IMR-90 (cell line): ENCODE results near the gene CRCP. TPM values are rescaled to one million over a fixed set of nuclear protein-coding genes. Genes with fewer than 3 reads are reported as not detected.

Experiments
- ATAC-seq: fragments of 200-7000 bp; cut with Tn5 transposase; 2 replicates; pipeline ENCODE4 v1.9.1; 2020; ENCODE audit warnings: low read depth, mild to moderate bottlenecking, moderate library complexity
- BruUV-seq: library from RNA; stranded (reverse); fragments of 400-500 nt; replicated peaks from 2 replicates; lab custom pipeline; 2021; lab: Mats Ljungman, UMichigan
- CTCF ChIA-PET: fragments of 300-600 bp; formaldehyde crosslinking; extraction: SDS; loops from one replicate; lab custom pipeline; 2021; ENCODE audit warnings: antibody characterized with exemption; lab: Yijun Ruan, JAX
- POLR2A ChIA-PET: fragments of 300-600 bp; sonication (Branson Sonifier 250); formaldehyde crosslinking; loops from one replicate; lab custom pipeline; 2022; ENCODE audit warnings: antibody characterized with exemption; ENCODE audit not compliant: unreplicated experiment; lab: Charles Lee
- DNase-seq: peaks from one replicate; pipeline ENCODE4 v3.0.0; 2013
- H2AFZ ChIP-seq: replicated peaks from 2 replicates; pipeline ENCODE3; 2013; ENCODE audit warnings: low read length, mild to moderate bottlenecking; ENCODE audit not compliant: poor library complexity
- H2AK5ac ChIP-seq: 2 replicates; pipeline ENCODE4 v1.6.1; 2013; ENCODE audit warnings: low read depth, low read length, inconsistent platforms
- H2AK9ac ChIP-seq: replicated peaks from 2 replicates; pipeline ENCODE3; 2013; ENCODE audit warnings: mild to moderate bottlenecking, low read depth, low read length, moderate library complexity; ENCODE audit not compliant: poor library complexity
- H2BK120ac ChIP-seq: 2 replicates; pipeline ENCODE4 v1.6.1; 2013; ENCODE audit warnings: low read depth, low read length, inconsistent platforms
- H2BK15ac ChIP-seq: 3 replicates; pipeline ENCODE4 v1.6.1; 2013; ENCODE audit warnings: low read depth, low read length, inconsistent platforms
- H2BK20ac ChIP-seq: 2 replicates; pipeline ENCODE4 v1.6.1; 2013; ENCODE audit warnings: low read depth, mild to moderate bottlenecking, inconsistent platforms, low read length, moderate library complexity
- H2BK5ac ChIP-seq: 2 replicates; pipeline ENCODE4 v1.6.1; 2013; ENCODE audit warnings: mild to moderate bottlenecking, low read depth, low read length, inconsistent platforms; ENCODE audit not compliant: poor library complexity, severe bottlenecking
- H3K14ac ChIP-seq: replicated peaks from 2 replicates; pipeline ENCODE4 v1.6.1; 2013; ENCODE audit warnings: low read depth, low read length, inconsistent platforms
- H3K18ac ChIP-seq: 2 replicates; pipeline ENCODE4 v1.6.1; 2013; ENCODE audit warnings: low read depth, low read length, control low read depth
- H3K23ac ChIP-seq: 2 replicates; pipeline ENCODE4 v1.6.1; 2013; ENCODE audit warnings: low read depth, low read length, inconsistent platforms
- H3K27ac ChIP-seq: 2 replicates; pipeline ENCODE4 v1.5.1; 2013; ENCODE audit warnings: mild to moderate bottlenecking, control low read depth, low read length; ENCODE audit not compliant: insufficient read depth
- H3K27me3 ChIP-seq: 2 replicates; pipeline ENCODE4 v1.6.1; 2013; ENCODE audit warnings: low read length; ENCODE audit not compliant: control insufficient read depth, insufficient read depth
- H3K36me3 ChIP-seq: 2 replicates; pipeline ENCODE4 v1.6.1; 2013; ENCODE audit warnings: low read length, mixed read lengths; ENCODE audit not compliant: control insufficient read depth, insufficient read depth
- H3K4ac ChIP-seq: 2 replicates; pipeline ENCODE4 v1.6.1; 2013; ENCODE audit warnings: low read depth, low read length, inconsistent platforms
- H3K4me1 ChIP-seq: 2 replicates; pipeline ENCODE4 v1.6.1; 2013; ENCODE audit warnings: low read length, mixed read lengths; ENCODE audit not compliant: control insufficient read depth, insufficient read depth
- H3K4me2 ChIP-seq: 2 replicates; pipeline ENCODE4 v1.6.1; 2013; ENCODE audit warnings: low read depth, mild to moderate bottlenecking, control low read depth, low read length, moderate library complexity
- H3K4me3 ChIP-seq: 2 replicates; pipeline ENCODE4 v1.5.1; 2013; ENCODE audit warnings: low read depth, mild to moderate bottlenecking, control low read depth, low read length, moderate library complexity; ENCODE audit not compliant: insufficient read depth
- H3K56ac ChIP-seq: 2 replicates; pipeline ENCODE4 v1.6.1; 2013; ENCODE audit warnings: low read length, inconsistent platforms; ENCODE audit not compliant: insufficient read depth; ENCODE audit errors: extremely low read depth
- H3K79me1 ChIP-seq, 2 experiments: 2 replicates each; pipeline ENCODE4 v1.6.1; 2013; ENCODE audit warnings: low read length in 2 of 2, inconsistent platforms in 1 of 2, low read depth in 1 of 2
- H3K9ac ChIP-seq: 2 replicates; pipeline ENCODE4 v1.6.1; 2013; ENCODE audit warnings: low read depth, low read length, control low read depth
- H3K9me1 ChIP-seq: 2 replicates; pipeline ENCODE4 v1.6.1; 2013; ENCODE audit warnings: low read length, inconsistent platforms; ENCODE audit not compliant: insufficient read depth
- H3K9me3 ChIP-seq: 2 replicates; pipeline ENCODE4 v1.6.1; 2013; ENCODE audit warnings: low read length; ENCODE audit not compliant: control insufficient read depth, insufficient read depth
- H4K20me1 ChIP-seq: 2 replicates; pipeline ENCODE4 v1.6.1; 2013; ENCODE audit warnings: low read length, inconsistent platforms; ENCODE audit not compliant: insufficient read depth
- H4K5ac ChIP-seq: 2 replicates; pipeline ENCODE4 v1.6.1; 2013; ENCODE audit warnings: mild to moderate bottlenecking, low read depth, low read length, control low read depth
- H4K8ac ChIP-seq, 2 experiments: 2 replicates each; pipeline ENCODE4 v1.6.1; 2013; ENCODE audit warnings: low read depth in 2 of 2, low read length in 2 of 2, control low read depth in 1 of 2, inconsistent platforms in 1 of 2
- H4K91ac ChIP-seq: 2 replicates; pipeline ENCODE4 v1.6.1; 2013; ENCODE audit warnings: low read depth, low read length, inconsistent platforms; ENCODE audit not compliant: insufficient read depth
- CEBPB ChIP-seq: IDR thresholded peaks from 2 replicates; pipeline ENCODE4 v1.6.1; 2012; ENCODE audit warnings: low read depth, low read length, improper control_type of control experiment
- CTCF ChIP-seq: conservative IDR thresholded peaks from 2 replicates; pipeline ENCODE4 v1.5.1; 2012; ENCODE audit warnings: mild to moderate bottlenecking, low read depth, low read length, improper control_type of control experiment
- ELK1 ChIP-seq: fragments of 150-350 bp; IDR thresholded peaks from 2 replicates; pipeline ENCODE4 v1.6.1; 2016; ENCODE audit warnings: low read depth, mild to moderate bottlenecking, low read length, moderate library complexity, borderline replicate concordance
- FOS ChIP-seq: fragments of 150-350 bp; IDR thresholded peaks from 2 replicates; pipeline ENCODE4 v1.6.1; 2016; ENCODE audit warnings: low read depth, low read length
- MAFK ChIP-seq: IDR thresholded peaks from 2 replicates; pipeline ENCODE4 v1.6.1; 2012; ENCODE audit warnings: low read depth, low read length, improper control_type of control experiment
- MAZ ChIP-seq: IDR thresholded peaks from 2 replicates; pipeline ENCODE4 v1.6.1; 2012; ENCODE audit warnings: low read depth, mild to moderate bottlenecking, low read length, improper control_type of control experiment, moderate library complexity, borderline replicate concordance
- MXI1 ChIP-seq: IDR thresholded peaks from 2 replicates; pipeline ENCODE4 v1.6.1; 2012; ENCODE audit warnings: low read depth, mild to moderate bottlenecking, low read length, moderate library complexity, borderline replicate concordance
- POLR2A ChIP-seq: IDR thresholded peaks from 2 replicates; pipeline ENCODE4 v1.6.1; 2012; ENCODE audit warnings: mild to moderate bottlenecking, low read depth, low read length
- RAD21 ChIP-seq: IDR thresholded peaks from 2 replicates; pipeline ENCODE4 v1.6.1; 2012; ENCODE audit warnings: low read length, improper control_type of control experiment
- RCOR1 ChIP-seq: IDR thresholded peaks from 2 replicates; pipeline ENCODE4 v1.6.1; 2012; ENCODE audit warnings: mild to moderate bottlenecking, low read length, improper control_type of control experiment; ENCODE audit not compliant: insufficient replicate concordance
- SMC3 ChIP-seq: fragments of 150-350 bp; IDR thresholded peaks from 2 replicates; pipeline ENCODE4 v1.6.1; 2016; ENCODE audit warnings: low read depth, mild to moderate bottlenecking, antibody characterized with exemption, low read length, moderate library complexity
- WGBS, 2 experiments: methylation state at CpG; one replicate each; pipeline versions ENCODE4 v1.1.5 to v1.1.7; 2013; ENCODE audit warnings: missing lambda C conversion rate in 2 of 2; ENCODE audit not compliant: insufficient read length in 1 of 2; ENCODE audit errors: extremely low coverage in 2 of 2; 5-methylcytosine and 5-hydroxymethylcytosine counted together
- dilution Hi-C: fragments of 300-500 bp; cut with HindIII; formaldehyde crosslinking; loops from one replicate; pipeline ENCODE4 v1.14.3; 2018; ENCODE audit warnings: low sequenced_read_pairs; ENCODE audit not compliant: unreplicated experiment
- in situ Hi-C: fragments of 300-500 bp; cut with MboI; formaldehyde crosslinking; loops from 3 replicates; pipeline ENCODE4 v1.14.3; 2019; ENCODE audit warnings: low sequenced_read_pairs, inconsistent platforms, mixed read lengths
- intact Hi-C: fragments of 100-400 bp; cut with micrococcal nuclease; formaldehyde crosslinking; loops from 2 replicates; pipeline ENCODE4 v1.10.0; 2022
- polyA plus RNA-seq, 3 experiments: library from polyadenylated mRNA; depleted of rRNA; stranded (reverse); fragments of >200 nt; gene quantifications; 2 replicates each; pipeline ENCODE4 v1.2.3, GENCODE V29; 2012; ENCODE audit warnings: low replicate concordance in 1 of 3
- total RNA-seq: library from RNA; depleted of rRNA; stranded (reverse); fragments of >200 nt; gene quantifications from 2 replicates; pipeline ENCODE4 v1.2.3, GENCODE V29; 2012

The CRCP gene
- total and polyA plus RNA-seq, 2 of the 4 experiments (the other 2 are of a cell fraction) = 22.9 to 37.5 TPM

DNA sequence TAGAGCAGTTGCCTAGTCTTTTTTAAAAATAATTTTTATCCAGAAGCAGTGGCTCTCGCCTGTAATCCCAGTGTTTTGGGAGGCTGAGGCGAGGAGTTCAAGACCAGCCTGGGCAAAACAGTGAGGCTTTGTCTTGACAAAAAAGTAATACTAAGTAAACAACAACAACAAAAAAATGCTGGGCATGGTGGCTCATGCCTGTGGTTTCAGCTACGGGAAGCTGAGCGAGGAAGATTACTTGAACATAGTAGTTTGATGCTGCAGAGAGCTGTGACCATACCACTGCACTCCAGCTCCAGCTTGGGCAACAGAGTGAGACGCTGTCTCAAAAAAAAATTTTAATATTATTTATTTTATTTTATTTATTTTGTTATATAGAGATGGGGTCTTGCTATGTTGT, 59.2 kb downstream of the CRCP start:
- ChIA-PET CTCF (interaction anchor here (0.7 kb wide), 1 partner anchor 149 kb away, joined by 3 read pairs; no protein-coding TSS in a partner anchor), POLR2A (no interaction called here)
- H2BK15ac ChIP-seq = no peak overlapping the region
- H4K8ac ChIP-seq = no peak overlapping the region
- no peak overlapping the region; the same call in 1 of the 2 replicates for H2BK20ac ChIP-seq
- no peaks in the 10 kb centered on the region for H3K36me3 ChIP-seq
- no peaks in the 10 kb centered on the region for H3K27me3 ChIP-seq
- no peak overlapping the region for H3K56ac ChIP-seq
- no peak overlapping the region for H4K91ac ChIP-seq
- no peak overlapping the region for H3K4me3 ChIP-seq
- H2BK5ac ChIP-seq = no peak overlapping the region
- H3K79me1 ChIP-seq = no peaks in the 10 kb centered on the region
- H3K4me2 ChIP-seq = no peak overlapping the region
- no peak overlapping the region for H2BK120ac ChIP-seq
- 0 out of 2 replicates have a peak overlapping the region, but pooled peaks have one; percentile 2 for H2AK5ac ChIP-seq
- no peak for DNase-seq
- H3K14ac ChIP-seq = no peak overlapping the region
- ATAC-seq = peak; percentile 33; the same call in 1 of the 2 replicates
- no peaks in the 10 kb centered on the region for H4K20me1 ChIP-seq
- H3K18ac ChIP-seq = no peak overlapping the region
- no TSS peak for BruUV-seq
- no peak overlapping the region for H2AK9ac ChIP-seq
- no peaks in the 10 kb centered on the region; the same call in 1 of the 2 replicates for H3K9me1 ChIP-seq
- H2AFZ ChIP-seq = no peak overlapping the region
- H3K9ac ChIP-seq = no peak overlapping the region
- in situ Hi-C loops = no loop called here
- intact Hi-C loops = no loop called here
- TF ChIP-seq MAZ (no peak), MAFK (no peak), ELK1 (no peak), POLR2A (no peak), RAD21 (no peak), MXI1 (no peak), RCOR1 (no peak), FOS (no peak), CTCF (no peak), CEBPB (no peak), SMC3 (no peak)
- H3K23ac ChIP-seq = no peak overlapping the region
- H3K4me1 ChIP-seq = peaks cover 6% of the 10 kb centered on the region; the same call in 1 of the 2 replicates
- peaks cover 2% of the 10 kb centered on the region; the same call in 1 of the 2 replicates for H3K9me3 ChIP-seq
- H3K4ac ChIP-seq = no peak overlapping the region
- H3K27ac ChIP-seq = no peak overlapping the region
- whole genome bisulfite sequencing, 2 experiments = no CpG with 5 or more reads among the region's 5 CpGs
- dilution Hi-C loops = no loop called here
- no peak overlapping the region for H4K5ac ChIP-seq
